GM18520 (cell line): ENCODE measurements around the gene BCL2L14.

Experiments used
- ATAC-seq: cut with Tn5 transposase; IDR thresholded peaks from one replicate; pipeline ENCODE4 v1.9.1; 2021; ENCODE audit not compliant: unreplicated experiment

The BCL2L14 gene

DNA sequence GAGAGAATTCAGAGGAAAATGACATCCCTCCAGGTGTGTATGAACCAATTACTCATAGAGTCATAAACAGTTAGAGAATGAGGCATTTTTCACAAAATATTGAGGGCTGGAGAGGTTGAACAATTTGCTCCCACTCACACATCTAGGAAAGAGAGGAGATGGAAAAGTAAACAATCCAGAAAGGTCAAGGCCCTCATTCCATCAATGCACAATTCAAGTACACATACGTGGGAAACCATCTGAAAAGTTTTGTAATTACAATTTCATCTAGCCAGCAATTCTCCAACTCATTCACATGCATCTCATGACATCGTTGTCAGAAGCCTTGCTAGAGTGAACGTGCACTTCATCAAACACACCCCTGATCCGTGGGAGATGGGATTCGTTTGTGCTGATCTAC is 15.7 kb upstream of the BCL2L14 start:
- ATAC-seq, result no peak

GRCh38 chr12:12056951-12057350 is 13.8 kb upstream of the BCL2L14 start:
- ATAC-seq, result no peak

DNA sequence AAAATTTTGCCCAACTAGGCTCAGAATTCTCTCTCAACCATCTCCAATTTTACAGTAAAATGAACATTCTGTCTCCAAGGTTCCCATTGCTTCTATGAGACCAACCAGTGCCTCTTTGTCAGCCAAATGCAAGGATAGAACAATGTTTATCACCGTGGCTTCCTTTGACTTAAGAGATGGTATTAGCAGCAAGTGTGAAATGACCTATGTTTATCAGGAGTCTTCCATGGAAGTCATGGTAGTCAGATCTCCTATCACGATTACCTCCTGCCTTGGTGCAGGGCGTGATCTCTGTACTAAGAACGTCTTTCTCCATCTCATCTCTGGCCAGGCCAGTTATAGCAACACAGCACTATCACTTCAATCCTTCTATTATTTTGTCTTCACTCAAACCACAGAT is 6.1 kb upstream of the BCL2L14 start:
- no peak for ATAC-seq

DNA sequence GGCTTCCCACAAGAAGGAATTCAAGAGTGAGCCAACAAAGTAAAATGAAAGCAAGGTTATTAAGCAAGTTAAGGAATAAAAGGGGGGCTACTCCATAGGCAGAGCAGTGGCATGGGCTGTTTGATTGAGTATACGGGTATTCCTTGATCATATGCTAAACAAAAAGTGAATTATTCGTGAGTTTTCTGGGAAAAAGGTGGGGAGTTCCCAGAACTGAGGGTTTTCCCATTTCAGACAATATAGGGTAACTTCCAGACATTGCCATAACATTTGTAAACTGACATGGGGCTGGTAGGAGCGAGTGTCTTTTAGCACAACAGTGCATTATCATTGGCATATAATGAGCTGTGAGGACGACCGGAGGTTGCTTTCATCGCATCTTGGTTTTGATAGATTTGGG is 2.0 kb upstream of the BCL2L14 start:
- no peak for ATAC-seq

DNA sequence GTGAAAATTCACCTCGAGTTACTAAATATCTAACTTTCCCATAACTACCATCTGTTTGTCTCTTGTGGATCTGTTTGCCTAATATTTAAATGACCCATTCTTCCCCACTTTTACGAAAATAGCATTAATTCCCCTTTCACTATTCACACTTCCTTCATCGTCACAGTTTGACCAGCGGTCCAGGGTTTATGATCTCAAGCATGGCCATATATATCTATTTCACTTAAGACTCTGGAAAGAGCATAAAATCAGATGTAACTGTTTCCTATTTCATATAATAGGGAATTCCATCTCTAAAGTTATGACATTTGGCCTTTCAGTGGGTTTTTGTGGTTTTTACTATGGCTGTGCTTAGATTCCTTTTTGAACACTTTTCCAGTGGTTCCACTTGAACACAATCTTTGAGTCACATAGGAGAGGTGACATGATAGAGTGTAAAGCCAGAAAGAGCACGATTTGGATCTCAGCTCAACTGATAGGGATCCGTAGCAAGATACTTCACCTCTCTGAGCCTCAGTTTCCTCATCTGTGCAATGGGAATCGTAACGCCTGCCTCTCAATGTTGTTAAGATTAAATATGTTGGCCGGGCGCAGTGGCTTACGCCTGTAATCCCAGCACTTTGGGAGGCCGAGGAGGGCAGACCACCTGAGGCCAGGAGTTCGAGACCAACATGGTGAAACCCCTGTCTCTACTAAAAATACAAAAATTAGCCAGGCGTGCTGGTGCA is 754 bp upstream of the BCL2L14 start:
- no peak for ATAC-seq

DNA sequence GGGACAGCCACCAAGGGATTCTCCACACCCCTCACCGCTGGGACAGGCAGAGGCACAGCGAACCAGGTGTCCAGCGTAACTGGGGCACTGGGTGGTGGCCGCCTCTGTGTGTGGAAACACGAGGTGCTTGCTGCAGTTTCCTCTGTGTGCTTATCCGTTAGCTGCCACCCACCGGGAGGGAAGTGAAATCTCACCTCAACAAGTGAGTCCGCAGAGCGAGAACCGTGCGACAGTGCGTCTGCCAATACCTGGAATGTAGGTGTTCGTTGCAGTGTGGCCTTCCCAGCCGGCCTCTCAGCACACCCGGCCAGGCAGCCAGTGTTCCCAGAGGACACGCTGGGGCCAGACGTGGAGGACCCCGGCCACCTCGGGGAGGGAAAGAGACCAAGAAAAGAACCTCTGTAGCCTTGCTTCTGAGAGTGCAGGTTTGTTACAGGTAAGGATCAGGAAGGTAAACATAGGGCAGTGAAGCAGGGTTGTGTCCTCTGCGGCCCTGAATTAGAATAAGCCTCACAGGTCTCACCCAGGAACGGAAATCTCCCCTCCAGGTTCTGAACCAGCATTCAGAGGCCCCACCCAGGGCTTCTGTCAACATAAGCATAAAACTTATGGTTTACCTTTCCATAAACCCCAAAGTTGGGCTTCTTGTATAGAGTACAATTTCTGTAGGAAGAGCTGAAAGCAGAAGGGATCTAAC is 1.5 kb downstream of the BCL2L14 start:
- ATAC-seq, result no peak

DNA sequence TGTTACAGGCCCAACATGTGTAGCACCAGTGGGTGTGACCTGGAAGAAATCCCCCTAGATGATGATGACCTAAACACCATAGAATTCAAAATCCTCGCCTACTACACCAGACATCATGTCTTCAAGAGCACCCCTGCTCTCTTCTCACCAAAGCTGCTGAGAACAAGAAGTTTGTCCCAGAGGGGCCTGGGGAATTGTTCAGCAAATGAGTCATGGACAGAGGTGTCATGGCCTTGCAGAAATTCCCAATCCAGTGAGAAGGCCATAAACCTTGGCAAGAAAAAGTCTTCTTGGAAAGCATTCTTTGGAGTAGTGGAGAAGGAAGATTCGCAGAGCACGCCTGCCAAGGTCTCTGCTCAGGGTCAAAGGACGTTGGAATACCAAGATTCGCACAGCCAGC is 8.6 kb downstream of the BCL2L14 start:
- no peak for ATAC-seq

- no peak for ATAC-seq
Observed at GRCh38 chr12:12081836-12082497, 11.2 kb downstream of the BCL2L14 start.

DNA sequence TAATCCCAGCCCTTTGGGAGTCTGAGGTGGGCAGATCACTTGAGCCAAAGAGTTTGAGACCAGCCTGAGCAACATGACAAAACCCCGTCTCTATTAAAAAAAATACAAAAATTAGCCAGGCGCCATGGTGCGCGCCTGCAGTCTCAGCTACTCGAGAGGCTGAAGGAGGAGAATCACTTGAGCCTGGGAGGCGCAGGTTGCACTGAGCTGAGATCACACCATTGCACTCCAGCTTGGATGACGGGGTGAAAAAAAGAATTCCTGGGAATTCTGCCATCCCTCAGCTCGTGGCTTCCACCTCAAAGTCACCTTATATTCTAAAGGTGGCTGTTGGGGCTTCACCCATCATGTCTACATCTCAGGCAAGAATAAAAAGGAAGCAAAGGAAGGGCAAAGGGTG is 12.9 kb downstream of the BCL2L14 start:
- ATAC-seq, result no peak

DNA sequence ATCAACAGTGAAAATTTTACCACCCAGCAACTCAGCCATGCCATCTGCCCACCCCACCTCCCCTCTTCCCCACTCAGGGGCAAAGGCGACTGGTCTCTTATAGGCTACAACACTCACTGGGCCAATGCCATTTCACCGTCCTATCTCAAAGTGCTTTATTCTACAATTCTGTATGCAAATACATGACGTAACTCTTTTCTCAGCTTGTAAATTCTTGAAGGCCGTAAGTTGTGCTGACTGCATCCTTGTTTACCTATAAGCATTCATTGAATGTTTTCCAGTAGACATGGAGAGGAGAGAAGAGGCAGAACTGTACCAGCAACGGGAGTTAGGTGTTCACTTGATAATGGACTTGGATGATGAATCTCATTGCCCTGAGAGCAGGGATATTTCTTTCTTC is 15.6 kb downstream of the BCL2L14 start:
- no peak for ATAC-seq

DNA sequence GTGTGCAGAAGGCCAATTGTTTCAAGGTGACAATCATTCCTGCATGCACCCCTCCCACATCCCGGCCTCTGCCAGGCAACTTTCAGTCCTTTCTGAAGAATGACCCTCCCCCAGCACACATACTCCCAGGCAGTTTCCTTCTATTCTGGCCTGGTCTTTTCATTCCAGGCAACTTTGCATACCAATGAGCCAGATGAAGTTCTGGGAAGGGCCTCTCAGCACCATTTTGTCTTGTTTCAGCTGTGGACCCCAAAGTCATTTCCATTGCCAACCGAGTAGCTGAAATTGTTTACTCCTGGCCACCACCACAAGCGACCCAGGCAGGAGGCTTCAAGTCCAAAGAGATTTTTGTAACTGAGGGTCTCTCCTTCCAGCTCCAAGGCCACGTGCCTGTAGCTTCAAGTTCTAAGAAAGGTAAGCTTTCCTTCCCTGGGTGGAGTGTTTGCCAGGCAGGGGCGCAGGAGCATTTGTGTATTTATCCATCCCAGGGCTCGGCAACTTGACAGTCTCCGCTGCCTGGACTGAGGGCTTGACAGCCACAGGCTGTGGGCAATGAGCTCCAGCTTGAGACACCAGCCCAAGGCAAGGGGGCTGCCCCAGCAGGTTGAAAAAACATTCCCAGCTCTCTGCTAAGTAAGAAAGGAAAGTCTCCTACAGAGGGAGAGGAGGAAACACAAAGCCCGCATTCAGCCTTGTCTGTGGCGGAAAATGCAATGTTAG is 16.4 kb downstream of the BCL2L14 start:
- ATAC-seq, result no peak

DNA sequence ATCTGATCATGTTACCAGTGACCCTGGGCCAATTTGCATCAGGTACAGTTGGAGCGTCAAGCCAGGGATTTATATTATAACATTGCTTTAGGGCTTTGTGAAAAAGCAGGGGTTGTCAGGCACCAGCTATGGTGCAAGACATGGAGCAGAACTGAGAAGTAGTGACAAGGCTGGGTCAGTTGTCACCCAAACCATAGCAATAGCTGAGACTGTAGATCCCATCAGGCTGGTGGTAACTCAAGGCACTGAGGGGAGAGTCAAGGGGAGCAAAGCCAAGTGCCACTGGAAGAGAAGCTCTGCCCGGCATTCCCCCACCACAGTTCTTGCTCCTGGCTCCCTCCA is 16.9 kb downstream of the BCL2L14 start:
- ATAC-seq, result no peak

- no peak for ATAC-seq
Observed at GRCh38 chr12:12088147-12088546, 17.4 kb downstream of the BCL2L14 start.

DNA sequence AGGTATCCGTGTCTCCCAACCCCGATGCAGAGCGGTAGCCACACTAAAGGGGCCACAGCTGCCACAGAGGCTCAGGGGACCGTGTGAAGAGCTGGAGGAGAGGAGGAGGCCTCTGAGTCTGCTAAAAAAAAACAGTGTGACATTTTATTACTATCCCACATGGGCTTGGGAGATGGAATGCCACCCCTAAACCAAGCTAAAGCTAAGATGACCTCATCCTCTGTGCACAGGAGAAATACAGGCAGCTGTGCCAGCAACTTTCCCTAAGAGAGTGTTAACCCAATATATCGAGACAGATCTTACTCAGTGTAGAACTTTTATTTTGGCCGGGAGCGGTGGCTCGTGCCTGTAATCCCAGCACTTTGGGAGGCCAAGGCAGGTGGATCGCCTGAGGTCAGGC is 18.0 kb downstream of the BCL2L14 start:
- no peak for ATAC-seq

DNA sequence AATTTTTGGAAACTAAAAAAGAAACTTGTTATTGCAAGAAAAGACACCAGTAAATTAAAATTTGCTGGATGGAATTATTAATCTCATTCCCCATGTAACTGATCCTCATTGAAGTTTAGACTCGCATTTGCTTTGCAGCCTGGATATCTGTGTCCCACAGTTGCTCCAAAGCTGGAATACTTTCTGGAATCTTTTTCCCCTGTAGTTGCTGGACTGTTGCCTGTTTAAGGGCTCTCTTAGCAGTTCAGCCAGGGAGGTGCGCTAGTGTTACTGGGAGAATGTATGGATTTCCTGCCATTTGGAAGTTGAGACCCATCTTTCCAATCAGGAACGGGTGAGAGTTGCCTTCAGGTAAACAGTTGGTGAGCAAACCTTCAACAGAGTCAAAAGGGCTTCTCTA is 20.3 kb downstream of the BCL2L14 start:
- ATAC-seq, result no peak

- ATAC-seq, result no peak
Observed at GRCh38 chr12:12091977-12092663, 21.4 kb downstream of the BCL2L14 start.

DNA sequence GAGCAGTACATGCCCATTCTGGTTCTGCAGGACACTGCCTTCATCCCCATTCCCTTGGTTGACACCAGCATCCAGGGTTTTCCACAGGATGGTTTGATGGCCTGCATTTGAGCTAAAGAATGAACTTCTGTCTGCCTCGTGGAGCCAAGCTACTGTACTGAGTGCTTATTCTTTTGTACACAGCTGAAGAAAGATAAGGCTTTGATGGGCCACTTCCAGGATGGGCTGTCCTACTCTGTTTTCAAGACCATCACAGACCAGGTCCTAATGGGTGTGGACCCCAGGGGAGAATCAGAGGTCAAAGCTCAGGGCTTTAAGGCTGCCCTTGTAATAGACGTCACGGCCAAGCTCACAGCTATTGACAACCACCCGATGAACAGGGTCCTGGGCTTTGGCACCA is 23.7 kb downstream of the BCL2L14 start:
- no peak for ATAC-seq

DNA sequence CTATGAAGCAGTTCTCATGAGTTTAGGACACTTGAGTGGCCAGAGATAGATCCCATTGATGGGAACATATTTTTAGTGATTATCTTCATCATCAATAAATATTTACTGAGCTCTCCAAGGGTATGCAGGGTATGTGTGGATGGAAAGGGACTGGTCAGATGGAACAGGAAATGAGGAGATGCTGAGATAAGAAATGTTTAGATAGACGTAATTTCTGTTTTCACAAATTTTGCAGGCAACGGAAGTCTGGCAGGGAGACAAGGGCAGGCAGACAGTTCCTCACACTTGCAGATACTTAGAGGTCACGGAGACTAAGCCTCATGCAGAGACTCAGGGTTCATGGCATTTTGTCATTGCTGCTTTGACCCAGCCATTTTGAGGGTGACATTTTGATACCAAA is 24.3 kb downstream of the BCL2L14 start:
- ATAC-seq, result no peak

DNA sequence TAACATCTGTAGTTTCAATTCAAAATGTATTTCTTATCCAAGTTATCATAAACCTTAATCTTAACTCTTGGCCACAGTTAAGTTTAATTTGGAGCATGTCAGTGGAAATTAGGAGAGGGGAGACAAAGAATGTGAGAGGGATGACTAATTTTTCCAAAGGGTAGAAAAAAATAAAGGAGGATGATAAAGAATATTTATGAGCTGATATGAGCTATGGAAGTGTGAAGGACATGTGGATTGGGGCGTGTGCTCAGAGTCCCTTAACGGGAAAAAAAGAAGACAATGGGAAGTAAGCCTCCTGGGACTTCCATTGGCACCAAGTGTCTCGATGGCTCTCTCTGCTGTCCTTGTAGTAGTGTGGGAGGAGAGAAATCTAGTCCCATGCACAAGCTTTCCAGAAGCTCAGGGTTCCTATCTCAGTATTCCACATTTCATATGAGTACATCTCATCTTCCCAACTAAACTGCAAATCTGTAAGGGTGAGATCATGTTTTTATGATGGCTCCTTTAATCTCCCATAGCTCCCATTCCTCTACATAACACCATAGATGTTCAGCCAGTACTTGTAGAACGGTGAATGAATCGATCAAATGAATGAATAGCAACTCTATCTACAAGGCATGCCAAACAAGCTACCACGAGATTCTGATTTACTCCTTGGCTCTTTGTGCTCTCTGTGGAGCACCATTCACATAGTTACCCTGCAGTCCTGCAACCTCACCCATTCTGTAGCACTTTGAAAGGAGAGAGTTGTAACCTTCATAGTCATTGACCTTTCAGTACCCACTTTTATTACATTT is 27.4 kb downstream of the BCL2L14 start:
- no peak for ATAC-seq

DNA sequence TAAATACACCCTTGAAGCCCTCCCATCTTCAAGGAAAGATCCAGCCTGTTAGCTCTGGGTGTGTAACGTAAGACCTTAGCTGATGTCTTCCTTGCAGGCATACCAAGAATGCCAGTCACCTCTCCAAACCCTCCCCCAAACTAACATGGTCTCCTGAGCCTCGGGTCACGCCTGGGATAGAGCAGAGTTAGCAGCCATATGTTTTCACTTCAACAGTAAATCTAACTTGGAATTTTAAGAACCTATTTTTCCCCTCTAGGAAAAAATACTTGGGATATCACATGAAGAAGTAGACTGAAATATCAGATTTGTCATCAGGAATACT is 27.9 kb downstream of the BCL2L14 start:
- ATAC-seq, result no peak

DNA sequence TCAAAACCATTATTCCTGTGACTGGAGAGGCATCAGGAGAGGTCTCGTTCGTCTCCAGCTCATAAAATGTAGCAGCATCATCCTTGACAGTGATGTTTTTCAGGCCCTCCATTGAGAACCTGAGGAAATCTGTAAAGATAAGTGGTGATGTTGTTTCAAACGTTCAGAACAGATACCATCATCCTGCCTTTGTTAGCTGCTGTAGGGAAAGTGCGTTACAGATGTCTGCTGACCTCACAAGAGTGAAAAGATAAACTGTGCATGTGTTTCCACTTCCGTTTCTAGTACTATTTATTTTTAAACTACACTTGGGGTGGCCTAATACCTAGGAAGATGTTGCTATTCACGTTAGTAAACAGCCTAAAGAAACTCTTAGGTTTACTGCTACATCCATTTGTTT is 28.4 kb downstream of the BCL2L14 start:
- no peak for ATAC-seq
